Large intestine (tissue), 3 donors: ENCODE measurements around the gene HEYL. TPM values are rescaled to one million over a fixed set of nuclear protein-coding genes. Genes with fewer than 3 reads are reported as not detected.
A peak's percentile ranks its signal among the peaks of the same experiment; 100 is the strongest.

ENCODE experiments used
- DNase-seq, 2 donors: peaks; one replicate each; pipeline versions ENCODE4 v3.0.0 to v3.0.0-alpha.2; 2013
- H3K27ac ChIP-seq: one replicate; pipeline ENCODE4 v1.5.1; 2013; ENCODE audit warnings: low read length
- H3K27me3 ChIP-seq: 2 replicates; pipeline ENCODE4 v1.6.1; 2013; ENCODE audit warnings: low read length; ENCODE audit not compliant: control insufficient read depth, insufficient read depth
- H3K36me3 ChIP-seq: 2 replicates; pipeline ENCODE4 v1.6.1; 2013; ENCODE audit warnings: low read length; ENCODE audit not compliant: control insufficient read depth, insufficient read depth
- H3K4me1 ChIP-seq: one replicate; pipeline ENCODE4 v1.6.1; 2013; ENCODE audit warnings: low read length; ENCODE audit not compliant: control insufficient read depth, insufficient read depth
- H3K4me3 ChIP-seq: one replicate; pipeline ENCODE4 v1.5.1; 2013; ENCODE audit warnings: low read length
- H3K9me3 ChIP-seq: one replicate; pipeline ENCODE4 v1.6.1; 2013; ENCODE audit warnings: mild to moderate bottlenecking, low read depth, low read length, moderate library complexity; ENCODE audit not compliant: control insufficient read depth
- WGBS: methylation state at CpG from one replicate; pipeline ENCODE4 v1.1.5; 2013; ENCODE audit warnings: low lambda C conversion rate; ENCODE audit not compliant: insufficient coverage; 5-methylcytosine and 5-hydroxymethylcytosine counted together
- polyA plus RNA-seq: library from polyadenylated mRNA; unstranded; fragments of 120-200 nt; gene quantifications from one replicate; pipeline ENCODE4 v1.2.1, GENCODE V29; 2013

The HEYL gene
- polyA plus RNA-seq, 1 donor, result 6.4 TPM

- Histone ChIP-seq H3K27ac (no peak overlapping the region), H3K27me3 (peaks cover 24% of the 10 kb centered on the region), H3K36me3 (no peaks in the 10 kb centered on the region), H3K9me3 (no peaks in the 10 kb centered on the region), H3K4me1 (peaks cover 3% of the 10 kb centered on the region), H3K4me3 (no peak overlapping the region)
- WGBS, result no CpG with 5 or more reads among the region's 3 CpGs
- no peak for DNase-seq
These were observed 6.1 kb upstream of the HEYL start for GRCh38 chr1:39645411-39646043.

GRCh38 chr1:39643705-39644104 is 4.3 kb upstream of the HEYL start:
- WGBS, result 100% methylated on average over 1 of the region's 3 CpGs
- no peak overlapping the region for H3K4me3 ChIP-seq
- H3K27me3 ChIP-seq, result peaks cover 39% of the 10 kb centered on the region
- H3K27ac ChIP-seq, result no peak overlapping the region
- DNase-seq, result no peak
- H3K9me3 ChIP-seq, result no peaks in the 10 kb centered on the region
- no peaks in the 10 kb centered on the region for H3K36me3 ChIP-seq
- H3K4me1 ChIP-seq, result peaks cover 3% of the 10 kb centered on the region

- Histone ChIP-seq H3K27ac (no peak overlapping the region), H3K9me3 (no peaks in the 10 kb centered on the region)
- 100% methylated on average over 1 of the region's 4 CpGs for WGBS
These were observed 3.4 kb upstream of the HEYL start for GRCh38 chr1:39642796-39643195.

GRCh38 chr1:39640861-39641260 is 1.4 kb upstream of the HEYL start:
- H3K27ac ChIP-seq, result no peak overlapping the region
- H3K27me3 ChIP-seq, result peaks cover 62% of the 10 kb centered on the region
- no peak overlapping the region for H3K4me3 ChIP-seq
- no peak for DNase-seq
- no peaks in the 10 kb centered on the region for H3K36me3 ChIP-seq
- H3K9me3 ChIP-seq, result no peaks in the 10 kb centered on the region
- no CpG with 5 or more reads among the region's 8 CpGs for WGBS
- no peaks in the 10 kb centered on the region for H3K4me1 ChIP-seq

More at GRCh38 chr1:39642796-39643195, 3.4 kb upstream of the HEYL start:
- Histone ChIP-seq H3K4me3 (no peak overlapping the region), H3K4me1 (peaks cover 3% of the 10 kb centered on the region), H3K36me3 (no peaks in the 10 kb centered on the region), H3K27me3 (peaks cover 46% of the 10 kb centered on the region)
- no peak for DNase-seq

GRCh38 chr1:39638965-39639304 is 508 bp downstream of the HEYL start:
- WGBS, result 67% methylated on average over 2 of the region's 3 CpGs
- Histone ChIP-seq H3K27me3 (peaks cover 74% of the 10 kb centered on the region), H3K4me1 (no peaks in the 10 kb centered on the region), H3K9me3 (no peaks in the 10 kb centered on the region), H3K27ac (no peak overlapping the region), H3K36me3 (no peaks in the 10 kb centered on the region), H3K4me3 (peak overlapping the region; percentile 23)
- DNase-seq, result no peak

GRCh38 chr1:39637361-39637760 is 2.1 kb downstream of the HEYL start:
- Histone ChIP-seq H3K4me1 (peaks cover 4% of the 10 kb centered on the region), H3K27me3 (peaks cover 77% of the 10 kb centered on the region), H3K36me3 (no peaks in the 10 kb centered on the region), H3K9me3 (no peaks in the 10 kb centered on the region), H3K27ac (no peak overlapping the region), H3K4me3 (no peak overlapping the region)
- no CpG with 5 or more reads among the region's 4 CpGs for WGBS
- no peak for DNase-seq

- Histone ChIP-seq H3K4me1 (peaks cover 4% of the 10 kb centered on the region), H3K4me3 (no peak overlapping the region), H3K27ac (no peak overlapping the region), H3K27me3 (peaks cover 85% of the 10 kb centered on the region), H3K9me3 (no peaks in the 10 kb centered on the region), H3K36me3 (no peaks in the 10 kb centered on the region)
- WGBS, result no CpG with 5 or more reads among the region's 2 CpGs
- DNase-seq, result no peak
These were observed 3.6 kb downstream of the HEYL start for GRCh38 chr1:39635871-39636210.

GRCh38 chr1:39635205-39635870 is 4.1 kb downstream of the HEYL start:
- Histone ChIP-seq H3K27me3 (peaks cover 81% of the 10 kb centered on the region), H3K4me1 (peaks cover 4% of the 10 kb centered on the region), H3K4me3 (no peak overlapping the region), H3K36me3 (no peaks in the 10 kb centered on the region), H3K9me3 (no peaks in the 10 kb centered on the region), H3K27ac (no peak overlapping the region)
- 88% methylated on average over 1 of the region's 12 CpGs for WGBS
- DNase-seq, result no peak

- Histone ChIP-seq H3K36me3 (no peaks in the 10 kb centered on the region), H3K27ac (no peak overlapping the region), H3K4me1 (peaks cover 4% of the 10 kb centered on the region), H3K4me3 (no peak overlapping the region), H3K27me3 (peaks cover 65% of the 10 kb centered on the region), H3K9me3 (no peaks in the 10 kb centered on the region)
- DNase-seq, result no peak
- no CpG with 5 or more reads among the region's 3 CpGs for WGBS
These were observed 6.0 kb downstream of the HEYL start for GRCh38 chr1:39633422-39633821.

- DNase-seq, result peak in 1 of 2 donors; percentile 33
- Histone ChIP-seq H3K4me1 (peaks cover 4% of the 10 kb centered on the region), H3K27me3 (peaks cover 59% of the 10 kb centered on the region), H3K4me3 (no peak overlapping the region), H3K27ac (no peak overlapping the region), H3K36me3 (no peaks in the 10 kb centered on the region), H3K9me3 (no peaks in the 10 kb centered on the region)
- WGBS, result no CpG with 5 or more reads among the region's 61 CpGs
These were observed 6.6 kb downstream of the HEYL start for GRCh38 chr1:39632682-39633417.
